ENCODE measurements around the gene ZNF341.
A peak's percentile ranks its signal among the peaks of the same experiment; 100 is the strongest.
"Not testable (repeated sequence)": the region's sequence is repeated elsewhere in the genome, so short reads cannot be mapped to it uniquely, and the experiment has no call there.

Gene ZNF341

DNA sequence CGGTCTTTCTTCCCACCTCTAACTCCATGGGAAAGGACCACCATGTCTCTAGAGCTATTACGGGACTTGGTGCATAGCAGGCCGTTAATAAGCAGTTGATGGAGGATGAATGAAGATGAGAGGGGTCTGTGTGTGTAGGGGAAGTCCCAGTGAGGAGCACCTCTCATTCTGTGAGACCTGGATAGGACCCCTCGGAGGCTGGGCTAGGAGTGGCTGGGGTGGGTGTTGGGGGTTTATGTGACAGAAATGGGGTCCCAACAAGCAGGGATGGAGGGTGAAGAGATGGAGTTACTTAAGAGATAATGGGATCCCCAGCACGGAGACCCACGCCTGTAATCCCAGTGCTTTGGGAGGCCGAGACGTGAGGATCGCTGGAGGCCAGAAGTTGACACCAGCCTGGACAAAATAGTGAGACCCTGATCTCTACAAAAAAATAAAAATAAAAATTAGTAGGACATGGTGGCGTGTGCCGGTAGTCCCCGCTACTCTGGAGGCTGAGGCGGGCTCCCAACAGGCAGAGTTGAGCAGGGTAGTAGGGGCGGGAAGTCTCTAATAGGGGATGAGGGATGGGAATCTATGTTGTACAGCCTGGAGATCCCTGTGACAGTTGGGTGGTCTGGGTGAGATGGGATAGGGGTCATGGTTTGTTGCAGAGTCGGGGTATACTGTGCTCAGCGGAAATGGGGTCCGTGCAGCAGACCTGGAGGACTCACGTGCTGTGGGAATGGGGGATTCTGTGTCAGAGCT is 677 bp upstream of the ZNF341 start:
- no peak for DNase-seq

DNA sequence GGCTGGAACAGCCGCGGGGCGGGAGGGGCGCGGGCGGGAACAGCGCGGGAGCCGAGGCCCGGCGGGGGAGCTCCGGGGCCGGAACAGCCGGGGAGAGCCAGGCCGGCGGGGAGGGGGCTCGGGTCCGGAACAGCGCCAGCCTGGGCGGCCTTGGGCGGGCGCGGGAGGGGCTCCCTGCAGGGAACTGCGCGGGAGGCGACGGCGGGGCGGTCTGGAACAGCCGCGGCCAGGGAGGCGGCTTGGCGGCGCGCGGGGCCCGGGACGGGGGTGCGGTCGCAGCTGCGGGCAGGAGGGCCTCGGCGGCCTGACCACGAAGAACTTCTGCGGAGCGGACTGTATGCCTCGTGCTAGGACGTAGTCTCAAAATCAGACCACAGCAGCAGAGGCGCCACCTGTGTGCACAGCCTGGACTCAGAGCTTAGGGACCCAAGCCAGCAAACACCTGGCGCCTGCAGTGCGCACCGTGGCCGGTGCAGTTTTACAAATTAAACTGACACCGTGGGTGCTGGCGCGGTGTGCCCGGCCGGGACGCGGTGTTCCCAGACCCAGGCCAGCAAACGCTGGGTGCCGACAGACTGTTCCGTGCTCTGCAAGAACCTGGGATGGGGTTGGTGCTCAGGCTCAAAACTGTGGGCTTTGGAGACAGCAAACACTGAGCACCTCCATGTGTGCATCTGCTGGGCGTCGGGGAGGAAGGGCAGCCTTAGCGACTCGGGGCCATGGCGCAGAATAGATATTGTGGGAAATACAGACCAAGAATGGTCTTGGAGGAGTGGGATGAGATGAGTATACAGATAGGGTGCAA is 572 bp downstream of the ZNF341 start:
- DNase-seq, result peak; percentile 74

DNA sequence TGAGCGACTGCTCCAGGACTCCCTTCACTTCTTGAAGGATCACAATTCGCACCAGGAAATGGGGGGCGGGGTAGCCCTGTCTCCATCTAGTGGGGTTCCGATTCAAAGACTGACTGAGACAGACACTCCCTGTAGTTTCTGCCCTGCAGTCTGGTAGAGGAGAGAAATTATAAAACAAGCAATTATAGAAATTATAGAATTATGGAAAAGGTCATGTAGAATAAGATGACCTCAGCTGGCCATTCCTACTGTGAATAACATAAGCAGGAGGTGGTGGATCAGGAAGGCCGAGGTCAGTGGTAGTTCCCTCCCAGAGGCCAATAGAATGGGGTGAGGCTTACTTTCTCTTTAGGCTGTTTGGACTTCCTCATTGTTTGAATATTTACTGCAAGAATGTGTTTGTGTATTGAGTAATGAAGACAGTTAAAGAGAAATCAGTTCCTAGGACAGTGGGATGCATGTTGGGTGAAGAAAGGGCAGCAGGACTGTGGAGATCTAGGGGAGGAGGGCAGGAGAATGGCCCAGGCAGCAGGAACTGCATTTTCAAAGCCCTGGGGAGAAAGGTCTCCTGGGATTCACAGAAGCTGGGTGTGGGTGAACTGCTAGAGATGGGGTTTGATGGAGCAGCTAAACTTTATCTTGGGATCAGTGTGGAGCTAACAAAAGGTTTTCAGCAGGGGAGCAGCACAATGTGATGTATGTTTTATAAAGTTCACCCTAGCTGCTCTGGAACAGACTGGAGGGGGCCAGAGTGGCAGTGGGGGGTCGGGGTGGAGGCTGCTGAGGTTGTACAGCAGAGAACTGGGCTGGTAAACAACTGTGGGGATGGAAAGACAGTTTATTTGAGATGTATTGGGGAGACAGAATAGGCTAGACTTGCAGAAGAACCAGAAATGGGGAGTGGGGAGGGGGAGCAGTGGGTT is 2.1 kb downstream of the ZNF341 start:
- no peak for DNase-seq

DNA sequence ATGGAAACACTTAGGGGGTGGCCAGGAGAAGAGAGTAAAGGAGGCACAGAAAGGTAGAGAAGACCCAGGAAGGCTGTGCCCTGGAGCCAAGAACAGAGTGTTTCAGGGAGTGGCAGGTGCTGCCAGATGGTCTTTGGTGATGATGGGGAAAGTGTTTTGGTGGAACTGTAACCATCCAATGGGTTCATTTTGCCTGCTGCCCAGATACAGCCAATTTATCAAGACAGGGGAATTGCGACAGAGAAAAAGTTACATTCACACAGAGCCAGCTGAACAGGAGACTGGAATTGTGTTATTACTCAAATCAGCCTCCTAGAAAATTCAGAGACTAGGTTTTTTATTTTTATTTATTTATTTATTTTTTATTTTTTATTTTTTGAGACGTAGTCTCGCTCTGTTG is 5.2 kb downstream of the ZNF341 start:
- DNase-seq, result no peak

DNA sequence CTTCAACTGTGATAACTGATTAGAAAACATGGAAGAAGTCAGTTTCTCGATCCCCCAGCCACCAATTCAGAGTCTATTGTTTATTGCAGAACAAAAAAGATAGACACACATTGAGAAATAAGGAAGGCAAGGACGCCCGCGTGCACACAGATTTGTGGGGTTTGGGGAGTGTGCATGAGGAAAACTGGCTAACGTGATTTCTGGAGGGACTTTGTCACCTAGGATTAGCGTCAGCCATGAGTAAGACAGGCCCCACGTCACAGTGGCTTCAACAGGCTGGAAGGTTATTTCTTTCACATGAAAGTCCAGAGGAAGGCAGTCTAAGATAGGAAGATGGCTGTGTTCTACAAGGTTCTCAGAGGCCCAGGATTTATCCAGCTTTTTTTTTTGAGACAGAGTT is 7.7 kb downstream of the ZNF341 start:
- no peak for DNase-seq

DNA sequence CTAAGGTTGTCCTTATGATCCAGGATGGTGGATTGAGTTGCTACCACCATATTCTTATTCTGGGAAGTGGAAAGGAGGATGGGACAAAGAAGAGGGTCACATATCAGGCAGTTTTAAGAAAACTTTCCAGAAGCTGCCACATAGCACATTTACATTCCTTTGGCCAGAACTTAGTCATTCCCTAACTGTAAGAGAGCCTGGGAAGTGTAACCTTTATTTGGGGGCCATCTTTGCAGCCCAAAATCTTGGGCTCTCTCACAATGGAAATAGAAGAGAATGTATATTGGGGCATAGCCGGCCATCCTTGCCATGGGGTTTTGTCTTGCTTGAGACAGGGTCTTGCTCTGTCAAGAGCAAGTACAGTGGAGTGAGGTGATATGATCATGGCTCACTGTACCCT is 8.4 kb downstream of the ZNF341 start:
- no peak for DNase-seq

DNA sequence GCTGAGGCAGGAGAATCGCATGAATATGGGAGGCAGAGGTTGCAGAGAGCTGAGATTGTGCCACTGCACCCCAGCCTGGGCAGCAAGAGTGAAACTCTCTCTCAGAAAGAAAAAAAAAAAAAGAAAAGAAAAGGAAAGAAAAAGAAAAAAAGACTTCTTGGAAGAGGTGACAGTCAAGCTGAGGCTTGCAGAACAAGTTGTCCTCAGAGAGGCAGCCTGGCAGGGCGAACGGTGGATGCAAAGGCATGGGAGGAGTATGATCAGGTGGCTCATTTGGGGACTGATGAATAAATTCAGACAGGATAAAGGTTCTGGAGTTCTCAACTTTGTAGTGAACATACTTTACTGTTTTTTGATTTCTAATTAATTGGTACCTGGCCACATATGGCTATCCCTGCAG is 12.4 kb downstream of the ZNF341 start:
- DNase-seq, result no peak

DNA sequence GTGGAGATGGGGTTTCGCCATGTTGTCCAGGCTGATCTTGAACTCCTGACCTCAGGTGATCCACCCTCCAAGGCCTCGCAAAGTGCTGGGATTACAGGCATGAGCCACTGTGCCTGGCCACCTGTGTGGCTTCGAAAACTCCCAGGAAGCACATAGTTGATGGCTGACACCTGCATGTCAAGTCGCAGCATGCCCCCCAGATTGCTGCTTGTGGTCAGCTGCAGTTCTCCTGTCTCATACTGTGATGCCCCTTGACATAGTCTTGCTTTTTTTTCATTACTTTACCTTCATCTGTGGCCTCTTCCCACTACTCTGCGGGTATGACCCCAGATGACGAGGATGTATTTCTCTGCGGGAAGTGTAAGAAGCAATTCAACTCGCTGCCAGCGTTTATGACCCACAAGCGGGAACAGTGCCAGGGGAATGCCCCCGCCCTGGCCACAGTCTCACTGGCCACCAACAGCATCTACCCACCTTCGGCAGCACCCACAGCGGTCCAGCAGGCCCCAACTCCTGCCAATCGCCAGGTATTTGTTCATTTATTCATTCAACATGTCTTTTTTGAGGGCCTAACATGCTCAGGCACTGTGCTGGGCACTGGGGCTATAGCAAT is 13.1 kb downstream of the ZNF341 start:
- no peak for DNase-seq

DNA sequence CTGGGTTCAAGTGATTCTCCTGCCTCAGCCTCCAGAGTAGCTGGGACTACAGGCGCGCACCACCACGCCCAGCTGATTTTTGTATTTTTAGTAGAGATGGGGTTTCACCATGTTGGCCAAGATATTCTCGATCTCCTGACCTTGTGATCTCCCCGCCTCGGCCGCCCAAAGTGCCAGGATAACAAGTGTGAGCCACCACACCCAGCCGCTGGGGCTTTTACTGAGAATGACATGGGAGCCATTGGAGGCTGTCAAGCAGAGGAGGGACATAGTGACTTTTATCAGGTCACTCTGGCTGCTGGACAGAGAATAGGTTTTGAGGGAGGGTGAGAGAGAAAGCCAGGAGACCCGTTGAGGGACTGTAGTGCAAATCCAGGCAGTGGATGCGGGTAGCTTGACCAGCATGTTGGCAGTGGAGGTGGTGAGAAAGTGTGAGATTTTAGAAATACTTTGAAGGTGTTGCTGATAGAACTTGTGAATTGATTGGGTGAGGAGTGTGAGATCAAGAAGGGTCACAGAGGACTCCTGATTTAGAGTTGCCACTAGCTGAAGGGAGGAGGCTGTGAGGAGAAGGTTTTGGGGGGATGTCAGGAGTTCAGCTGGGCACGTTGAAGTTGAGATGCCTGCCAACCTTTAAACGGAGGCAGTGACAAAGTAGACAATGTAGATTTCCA is 14.7 kb downstream of the ZNF341 start:
- DNase-seq, result no peak

DNA sequence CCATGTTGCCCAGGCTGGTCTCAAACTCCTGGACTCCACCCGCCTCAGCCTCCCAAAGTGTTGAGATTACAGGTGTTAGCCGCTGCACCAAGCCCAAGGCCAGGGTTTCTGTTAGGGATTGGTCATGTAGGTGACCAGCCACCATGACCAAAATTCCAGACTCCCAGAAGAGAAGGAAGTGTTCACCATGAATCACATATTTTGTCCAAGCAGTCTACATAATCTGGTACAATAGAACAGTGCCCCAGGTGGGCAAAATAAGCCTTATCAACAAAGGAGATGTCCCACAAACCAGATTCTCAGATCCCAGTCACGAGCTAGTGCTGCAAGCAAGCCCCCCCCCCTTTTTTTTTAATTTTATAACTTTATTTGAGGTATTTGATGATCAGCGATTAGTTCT is 20.0 kb downstream of the ZNF341 start:
- DNase-seq, result no peak

DNA sequence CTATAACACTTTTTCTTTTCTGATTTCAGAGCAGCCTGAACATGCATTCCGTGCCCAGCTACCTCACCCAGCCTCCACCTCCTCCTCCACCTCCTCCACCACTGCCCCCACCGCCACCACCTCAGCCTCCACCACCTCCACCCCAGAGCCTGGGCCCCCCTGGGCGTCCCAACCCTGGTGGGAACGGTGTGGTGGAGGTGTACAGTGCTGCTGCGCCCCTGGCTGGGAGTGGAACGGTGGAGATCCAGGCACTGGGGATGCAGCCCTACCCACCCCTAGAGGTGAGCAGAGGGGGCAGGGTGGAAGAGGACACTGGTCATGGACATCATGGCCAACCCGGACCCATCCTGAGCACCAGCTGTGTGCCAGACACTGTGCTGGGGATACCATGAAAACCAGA is 21.3 kb downstream of the ZNF341 start:
- DNase-seq, result no peak

DNA sequence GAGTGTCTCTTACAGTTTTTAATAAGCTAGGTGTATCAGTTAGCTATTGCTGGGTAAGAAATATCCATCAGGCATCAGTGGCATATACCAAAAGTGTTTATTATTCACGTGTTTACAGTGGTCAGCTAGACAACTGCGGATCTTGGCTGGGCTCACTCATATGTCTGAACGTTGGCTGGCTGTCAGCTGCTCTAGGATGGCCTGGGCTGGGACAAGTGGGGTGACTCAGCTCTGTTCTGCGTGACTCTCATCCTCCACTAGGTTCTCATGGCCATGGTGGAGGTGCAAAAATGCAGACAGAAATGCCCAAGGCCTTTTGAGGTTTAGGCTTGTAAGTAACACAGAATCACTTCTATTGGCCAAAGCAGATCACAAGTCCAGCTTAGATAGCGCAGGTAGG is 22.0 kb downstream of the ZNF341 start:
- DNase-seq, result no peak

DNA sequence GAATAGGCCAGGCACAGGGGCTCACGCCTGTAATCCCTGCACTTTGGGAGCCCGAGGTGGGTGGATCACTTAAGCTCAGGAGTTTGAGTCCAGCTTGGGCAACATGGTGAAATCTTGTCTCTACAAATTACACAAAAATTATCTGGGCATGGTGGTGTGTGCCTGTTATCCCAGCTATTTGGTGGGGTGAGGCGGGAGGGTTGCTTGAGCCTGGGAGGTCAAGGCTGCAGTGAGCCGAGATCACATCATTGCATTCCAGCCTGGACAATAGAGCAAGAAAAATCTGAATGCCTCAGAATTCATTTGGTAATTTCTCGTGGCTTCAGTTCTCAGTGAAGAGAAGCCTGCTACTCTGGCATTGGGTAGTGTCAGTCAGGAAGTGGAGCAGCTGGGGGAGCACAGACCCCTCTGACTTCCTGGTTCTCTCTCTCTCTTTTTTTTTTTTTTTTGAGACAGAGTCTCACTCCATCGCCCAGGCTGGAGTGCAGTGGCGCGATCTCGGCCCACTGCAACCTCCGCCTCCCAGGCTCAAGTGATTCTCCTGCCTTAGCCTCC is 24.2 kb downstream of the ZNF341 start:
- not testable (repeated sequence) for DNase-seq

DNA sequence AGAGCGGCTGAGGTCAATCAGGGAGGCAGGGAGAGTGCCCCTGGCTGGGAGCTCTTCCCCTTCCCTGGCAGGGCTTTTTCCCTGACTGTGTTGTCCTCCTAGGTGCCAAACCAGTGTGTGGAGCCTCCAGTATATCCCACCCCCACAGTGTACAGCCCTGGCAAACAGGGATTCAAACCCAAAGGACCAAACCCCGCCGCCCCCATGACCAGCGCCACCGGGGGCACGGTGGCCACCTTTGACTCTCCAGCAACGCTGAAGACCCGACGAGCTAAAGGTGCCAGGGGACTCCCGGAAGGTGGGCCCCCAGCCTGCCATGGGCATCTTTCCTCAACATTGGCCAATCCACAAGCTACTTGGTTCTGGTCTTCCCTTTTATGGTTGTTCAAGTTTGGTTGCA is 25.2 kb downstream of the ZNF341 start:
- no peak for DNase-seq

DNA sequence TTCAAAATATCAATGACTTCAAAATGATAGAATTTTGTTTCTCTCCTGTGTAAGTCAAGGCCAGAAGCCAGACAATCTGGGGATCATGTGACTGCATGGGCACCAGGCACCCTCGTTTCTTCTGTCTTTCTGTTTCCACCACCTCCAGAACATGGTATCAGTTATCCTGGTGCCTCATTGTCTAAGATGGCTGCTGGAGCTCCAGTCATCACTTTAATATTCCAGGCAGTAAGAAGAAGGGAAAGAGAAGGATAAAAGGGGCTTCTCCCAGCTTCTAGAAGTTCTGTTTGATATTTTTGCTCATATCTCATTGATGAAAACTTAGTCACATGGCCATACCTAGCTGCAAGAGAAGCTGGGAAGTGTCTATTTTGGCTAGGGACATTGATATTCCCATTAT is 25.7 kb downstream of the ZNF341 start:
- no peak for DNase-seq

DNA sequence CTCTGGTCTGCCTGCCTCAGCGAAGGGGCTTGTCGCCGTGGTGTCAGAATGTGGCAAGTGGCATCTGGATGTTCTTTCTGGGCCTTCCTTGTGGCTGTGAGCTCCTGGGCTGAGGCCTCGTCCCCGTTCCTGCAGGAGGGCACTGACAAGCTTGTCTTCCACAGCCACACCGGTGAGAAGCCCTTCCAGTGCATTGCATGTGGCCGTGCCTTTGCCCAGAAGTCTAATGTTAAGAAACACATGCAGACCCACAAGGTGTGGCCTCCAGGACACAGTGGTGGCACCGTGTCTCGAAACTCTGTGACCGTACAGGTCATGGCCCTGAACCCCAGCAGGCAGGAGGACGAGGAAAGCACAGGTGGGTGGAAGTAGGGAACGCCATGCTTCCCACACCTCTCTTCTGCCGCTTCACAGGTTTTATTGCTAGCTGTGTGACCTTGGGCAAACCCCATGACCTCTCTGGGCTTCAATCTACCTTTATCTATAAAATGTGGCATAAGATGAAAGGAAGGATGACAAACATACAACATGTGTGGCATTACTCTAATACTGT is 30.0 kb downstream of the ZNF341 start:
- DNase-seq, result no peak

DNA sequence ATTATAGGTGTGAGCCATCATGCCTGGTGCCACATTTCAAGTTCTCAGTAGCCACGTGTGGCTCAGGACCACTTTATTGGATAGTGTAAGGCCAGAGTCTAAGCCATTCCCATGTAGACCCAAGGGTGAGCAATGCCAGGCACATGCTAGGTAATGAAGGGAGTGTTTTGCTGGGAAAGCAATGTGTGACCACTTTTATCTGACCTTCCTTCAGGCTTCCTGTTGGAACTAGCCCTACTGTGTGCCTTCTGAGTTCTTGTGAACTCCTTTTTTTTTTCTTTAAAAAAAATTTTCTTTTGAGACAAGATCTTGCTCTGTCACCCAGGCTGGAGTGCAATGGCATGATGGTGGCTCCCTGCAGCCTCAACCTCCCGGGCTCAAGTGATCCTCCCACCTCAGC is 33.3 kb downstream of the ZNF341 start:
- no peak for DNase-seq

DNA sequence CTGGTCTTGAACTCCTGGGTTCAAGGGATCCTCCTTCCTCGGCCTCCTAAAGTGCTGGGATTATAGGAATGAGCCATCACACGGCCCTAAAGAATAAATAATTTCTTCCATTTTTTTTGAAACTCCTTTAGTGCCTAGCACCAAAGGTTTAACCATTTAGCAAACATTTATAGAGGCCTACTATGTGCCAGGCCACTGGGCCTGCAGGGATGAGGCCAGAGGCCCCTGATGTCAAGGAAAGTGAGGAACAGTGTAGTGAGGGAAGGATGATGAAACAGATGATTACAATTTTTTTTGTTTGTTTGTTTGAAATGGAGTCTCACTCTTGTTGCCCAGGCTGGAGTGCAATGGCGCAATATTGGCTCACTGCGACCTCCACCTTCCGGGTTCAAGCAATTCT is 33.8 kb downstream of the ZNF341 start:
- no peak for DNase-seq

DNA sequence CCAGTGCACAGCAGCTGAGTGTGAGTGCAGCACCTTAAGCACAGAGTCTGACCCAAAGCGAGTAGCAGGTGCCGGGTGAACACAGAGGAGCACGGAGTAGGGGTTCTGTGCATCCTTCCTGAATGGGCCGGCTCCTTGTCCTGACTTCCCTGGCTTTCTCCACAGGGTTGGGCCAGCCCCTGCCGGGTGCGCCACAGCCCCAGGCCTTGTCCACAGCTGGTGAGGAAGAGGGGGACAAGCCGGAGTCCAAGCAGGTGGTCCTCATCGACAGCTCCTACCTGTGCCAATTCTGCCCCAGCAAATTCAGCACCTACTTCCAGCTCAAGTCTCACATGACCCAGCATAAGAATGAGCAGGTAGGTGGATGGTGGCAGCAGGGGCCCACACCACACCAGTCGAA is 34.9 kb downstream of the ZNF341 start:
- DNase-seq, result no peak

DNA sequence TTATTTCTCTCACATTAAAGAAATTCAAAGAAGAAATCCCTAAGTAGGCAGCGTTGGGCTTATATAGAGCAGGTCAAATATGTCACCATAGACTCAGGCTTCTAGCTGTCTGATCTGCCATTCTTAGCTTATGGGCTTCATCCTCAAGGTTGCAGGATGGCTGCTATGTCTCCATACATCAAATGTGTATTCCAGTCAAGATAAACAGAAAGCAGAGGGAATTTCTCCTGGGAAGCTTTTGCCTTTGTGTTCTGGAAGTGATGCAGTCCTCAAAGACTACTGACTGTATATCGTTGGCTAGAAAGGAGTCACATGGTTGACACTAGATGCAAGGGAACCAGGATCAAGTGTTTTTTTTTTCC is 36.0 kb downstream of the ZNF341 start:
- DNase-seq, result no peak

DNA sequence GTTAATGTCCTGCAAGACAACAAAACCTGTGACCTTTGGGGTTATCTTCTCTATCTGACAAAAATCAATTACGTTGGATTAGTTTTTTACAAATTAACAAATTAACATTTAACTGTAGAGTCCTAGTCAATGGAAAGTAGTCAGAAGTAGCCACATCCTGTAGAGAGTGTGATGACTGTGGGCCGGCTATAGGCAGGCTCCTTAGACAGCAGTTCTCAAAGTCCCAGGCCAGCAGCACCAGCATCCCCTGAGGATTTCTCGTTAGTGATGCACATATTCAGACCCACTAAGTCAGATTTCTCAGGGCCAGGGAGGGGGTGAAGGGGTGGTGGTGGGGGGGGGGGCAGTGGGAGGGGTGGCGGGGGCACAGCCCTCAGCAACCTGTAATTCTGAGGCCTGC is 37.2 kb downstream of the ZNF341 start:
- DNase-seq, result no peak

DNA sequence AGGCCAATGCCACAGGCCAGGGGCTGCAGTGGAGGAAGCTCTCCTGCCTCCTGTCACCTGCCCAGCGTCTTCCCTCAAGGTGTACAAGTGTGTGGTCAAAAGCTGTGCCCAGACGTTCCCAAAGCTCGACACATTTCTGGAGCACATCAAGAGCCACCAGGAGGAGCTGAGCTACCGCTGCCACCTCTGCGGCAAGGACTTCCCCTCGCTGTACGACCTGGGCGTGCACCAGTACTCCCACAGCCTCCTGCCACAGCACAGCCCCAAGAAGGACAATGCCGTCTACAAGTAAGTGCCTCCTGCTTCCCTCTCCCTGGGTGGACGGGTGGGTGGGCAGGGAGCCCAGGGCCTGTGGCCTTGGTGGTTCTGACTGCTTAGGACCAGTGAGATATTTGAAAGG is 38.2 kb downstream of the ZNF341 start:
- no peak for DNase-seq

Measured in NCI-H748 treated with DMSO at 0.1 percent for 48 hours (cell line).